HEK293T (cell line): Measurements from ENCODE around the gene PPP1CA.

ENCODE experiments used
- BHLHE40 ChIP-seq: fragments of 450-650 bp; IDR thresholded peaks from 2 replicates; pipeline ENCODE4 v1.6.1; 2016; ENCODE audit warnings: mild to moderate bottlenecking, moderate library complexity, borderline replicate concordance
- CTBP1 ChIP-seq: fragments of 450-650 bp; IDR thresholded peaks from 2 replicates; pipeline ENCODE4 v1.6.1; 2016; ENCODE audit warnings: borderline replicate concordance
- SP1 ChIP-seq: fragments of 450-650 bp; IDR thresholded peaks from 2 replicates; pipeline ENCODE4 v1.6.1; 2017
- SUZ12 ChIP-seq: fragments of 450-650 bp; IDR thresholded peaks from 2 replicates; pipeline ENCODE4 v1.6.1; 2016; ENCODE audit warnings: mild to moderate bottlenecking

GRCh38 chr11:67435727-67436458, 34.2 kb upstream of the PPP1CA start:
- TF ChIP-seq SUZ12, result no peak
- no peak for TF ChIP-seq SP1
- no peak for TF ChIP-seq CTBP1
- TF ChIP-seq BHLHE40, result no peak
